GM23248 (cell line): ENCODE results near the gene SHB. TPM values are rescaled to one million over a fixed set of nuclear protein-coding genes. Genes with fewer than 3 reads are reported as not detected.

Source experiments
- DNase-seq: peaks from one replicate; pipeline ENCODE4 v3.0.0-alpha.2; 2015
- H2AFZ ChIP-seq: fragments of 200-600 bp; sonication (generic); 2 replicates; pipeline ENCODE4 v1.6.1; 2016; ENCODE audit warnings: antibody characterized with exemption
- H3F3A ChIP-seq: fragments of 200-600 bp; sonication (generic); 2 replicates; pipeline ENCODE4 v1.6.1; 2016; ENCODE audit warnings: mild to moderate bottlenecking, antibody characterized with exemption, mixed run types; ENCODE audit not compliant: insufficient read depth
- H3K27ac ChIP-seq: fragments of 200-600 bp; sonication (generic); 2 replicates; pipeline ENCODE4 v1.5.1; 2016; ENCODE audit warnings: mild to moderate bottlenecking
- H3K27me3 ChIP-seq: fragments of 200-600 bp; sonication (generic); replicated peaks from 2 replicates; pipeline ENCODE4 v1.6.1; 2016; ENCODE audit warnings: mild to moderate bottlenecking; ENCODE audit not compliant: insufficient read depth
- H3K36me3 ChIP-seq: fragments of 200-600 bp; sonication (generic); 2 replicates; pipeline ENCODE4 v1.6.1; 2016; ENCODE audit warnings: low read depth, mild to moderate bottlenecking
- H3K4me1 ChIP-seq: fragments of 200-600 bp; sonication (generic); 2 replicates; pipeline ENCODE4 v1.6.1; 2016; ENCODE audit warnings: mild to moderate bottlenecking; ENCODE audit not compliant: insufficient read depth
- H3K4me2 ChIP-seq: fragments of 200-600 bp; sonication (generic); one replicate; pipeline ENCODE4 v1.6.1; 2016; ENCODE audit warnings: mild to moderate bottlenecking; ENCODE audit not compliant: unreplicated experiment
- H3K4me3 ChIP-seq: fragments of 200-600 bp; sonication (generic); 2 replicates; pipeline ENCODE4 v1.5.1; 2016; ENCODE audit warnings: mild to moderate bottlenecking
- H3K79me2 ChIP-seq: fragments of 200-600 bp; sonication (generic); 2 replicates; pipeline ENCODE4 v1.6.1; 2016; ENCODE audit warnings: mild to moderate bottlenecking; ENCODE audit not compliant: insufficient read depth
- H3K9ac ChIP-seq: fragments of 200-600 bp; sonication (generic); 2 replicates; pipeline ENCODE4 v1.6.1; 2016; ENCODE audit warnings: mild to moderate bottlenecking
- H3K9me2 ChIP-seq: fragments of 200-600 bp; sonication (generic); 2 replicates; pipeline ENCODE4 v1.6.1; 2016; ENCODE audit warnings: mixed run types, mild to moderate bottlenecking, moderate library complexity; ENCODE audit not compliant: insufficient read depth
- H3K9me3 ChIP-seq: fragments of 200-600 bp; sonication (generic); one replicate; pipeline ENCODE4 v1.6.1; 2017; ENCODE audit warnings: low read depth
- H4K20me1 ChIP-seq: fragments of 200-600 bp; sonication (generic); 2 replicates; pipeline ENCODE4 v1.6.0; 2016; ENCODE audit not compliant: insufficient read depth
- EZH2 ChIP-seq: fragments of 200-600 bp; sonication (generic); IDR thresholded peaks from 2 replicates; pipeline ENCODE4 v1.6.1; 2018; ENCODE audit warnings: antibody characterized with exemption, mild to moderate bottlenecking; ENCODE audit not compliant: insufficient read depth, poor library complexity, severe bottlenecking
- EZH2phosphoT487 ChIP-seq: fragments of 200-600 bp; sonication (generic); IDR thresholded peaks from 2 replicates; pipeline ENCODE4 v1.6.1; 2018; ENCODE audit warnings: antibody characterized with exemption, moderate library complexity, mild to moderate bottlenecking, low read depth; ENCODE audit not compliant: insufficient read depth
- WGBS, 2 experiments: methylation state at CpG; one replicate each; pipeline ENCODE4 v1.1.6; 2015 to 2017; ENCODE audit warnings: low lambda C conversion rate in 2 of 2, low coverage in 1 of 2; ENCODE audit errors: missing lambda C conversion rate in 2 of 2; 5-methylcytosine and 5-hydroxymethylcytosine counted together
- in situ Hi-C: fragments of 300-500 bp; cut with MboI; formaldehyde crosslinking; loops from 2 replicates; pipeline ENCODE4 v1.15.0; 2020
- polyA plus RNA-seq: library from polyadenylated mRNA; unstranded; fragments of >200 nt; fragmentation: Nextera tagmentation; extraction: Ambion mirVana; gene quantifications from 2 replicates; pipeline ENCODE4 v1.2.1, GENCODE V29; 2016
- total RNA-seq: library from RNA; depleted of rRNA; stranded (reverse); fragments of >200 nt; shearing (Covaris generic); gene quantifications from 2 replicates; pipeline ENCODE4 v1.2.3, GENCODE V29; 2014

SHB gene
- total and polyA plus RNA-seq, 2 experiments from 2014 or later = 3.9 to 11.1 TPM

GRCh38 chr9:38043931-38044623 lies 24.9 kb downstream of the SHB start:
- Histone ChIP-seq H3K4me2 (no peak overlapping the region), H3K79me2 (peaks cover 85% of the 10 kb centered on the region), H3K4me3 (no peak overlapping the region), H3K9me3 (no peaks in the 10 kb centered on the region), H4K20me1 (no peaks in the 10 kb centered on the region), H3K36me3 (no peaks in the 10 kb centered on the region), H3K27ac (no peak overlapping the region), H3K4me1 (peaks cover 43% of the 10 kb centered on the region), H3K9me2 (no peaks in the 10 kb centered on the region), H3F3A (peaks cover 33% of the 10 kb centered on the region), H3K27me3 (no peaks in the 10 kb centered on the region), H2AFZ (no peak overlapping the region), H3K9ac (no peak overlapping the region)
- no peak for DNase-seq
- in situ Hi-C loops = no loop called here
- 69 to 79% methylated on average over 9 of the region's 9 CpGs for WGBS, 2 experiments
- TF ChIP-seq EZH2 (no peak), EZH2phosphoT487 (no peak)

- Histone ChIP-seq H2AFZ (no peak overlapping the region), H3K9ac (no peak overlapping the region), H3K9me3 (no peaks in the 10 kb centered on the region), H4K20me1 (no peaks in the 10 kb centered on the region), H3K4me3 (no peak overlapping the region), H3K36me3 (no peaks in the 10 kb centered on the region), H3K4me1 (peaks cover 44% of the 10 kb centered on the region), H3F3A (peaks cover 22% of the 10 kb centered on the region), H3K9me2 (no peaks in the 10 kb centered on the region), H3K27ac (no peak overlapping the region), H3K27me3 (no peaks in the 10 kb centered on the region), H3K4me2 (no peak overlapping the region), H3K79me2 (peaks cover 93% of the 10 kb centered on the region)
- DNase-seq = no peak
- in situ Hi-C loops = no loop called here
- WGBS, 2 experiments = 69 to 86% methylated on average over 8 of the region's 8 CpGs
- TF ChIP-seq EZH2 = no peak
- no peak for TF ChIP-seq EZH2phosphoT487
Measured at GRCh38 chr9:38042626-38043357, 26.2 kb downstream of the SHB start.

GRCh38 chr9:38041564-38042243 lies 27.3 kb downstream of the SHB start:
- WGBS, 2 experiments = 57 to 59% methylated on average over 21 of the region's 21 CpGs

GRCh38 chr9:38039907-38040682 lies 28.9 kb downstream of the SHB start:
- H3K36me3 ChIP-seq = no peaks in the 10 kb centered on the region
- H2AFZ ChIP-seq = no peak overlapping the region
- no peak overlapping the region for H3K4me3 ChIP-seq
- peaks cover 26% of the 10 kb centered on the region for H3F3A ChIP-seq
- no peak for TF ChIP-seq EZH2phosphoT487
- TF ChIP-seq EZH2 = no peak
- H3K9ac ChIP-seq = no peak overlapping the region
- no peak overlapping the region for H3K4me2 ChIP-seq
- no peak overlapping the region for H3K27ac ChIP-seq
- no peaks in the 10 kb centered on the region for H3K9me2 ChIP-seq
- H3K79me2 ChIP-seq = peaks cover 91% of the 10 kb centered on the region
- DNase-seq = no peak
- 85 to 86% methylated on average over 21 of the region's 21 CpGs for WGBS, 2 experiments
- no peaks in the 10 kb centered on the region for H3K27me3 ChIP-seq
- in situ Hi-C loops = no loop called here
- H3K9me3 ChIP-seq = no peaks in the 10 kb centered on the region
- no peaks in the 10 kb centered on the region for H4K20me1 ChIP-seq
- peaks cover 51% of the 10 kb centered on the region for H3K4me1 ChIP-seq

More at GRCh38 chr9:38041564-38042243, 27.3 kb downstream of the SHB start:
- H3F3A ChIP-seq = peaks cover 22% of the 10 kb centered on the region
- no peak for DNase-seq
- H3K9ac ChIP-seq = no peak overlapping the region
- TF ChIP-seq EZH2 = no peak
- no peak for TF ChIP-seq EZH2phosphoT487
- no peaks in the 10 kb centered on the region for H4K20me1 ChIP-seq
- in situ Hi-C loops = no loop called here
- peaks cover 100% of the 10 kb centered on the region for H3K79me2 ChIP-seq
- no peaks in the 10 kb centered on the region for H3K36me3 ChIP-seq
- peaks cover 44% of the 10 kb centered on the region for H3K4me1 ChIP-seq
- H3K4me2 ChIP-seq = no peak overlapping the region
- H3K27ac ChIP-seq = no peak overlapping the region
- no peaks in the 10 kb centered on the region for H3K9me3 ChIP-seq
- H3K27me3 ChIP-seq = no peaks in the 10 kb centered on the region
- no peaks in the 10 kb centered on the region for H3K9me2 ChIP-seq
- no peak overlapping the region for H3K4me3 ChIP-seq
- H2AFZ ChIP-seq = no peak overlapping the region
